Endothelial cell of umbilical vein (primary cell): Measurements from ENCODE around the gene FOLR1. TPM values are rescaled to one million over a fixed set of nuclear protein-coding genes. Genes with fewer than 3 reads are reported as not detected.

Experiments used
- BruUV-seq: library from RNA; stranded (reverse); fragments of 400-500 nt; replicated peaks from 2 replicates; lab custom pipeline; 2021; lab: Mats Ljungman, UMichigan
- CTCF ChIA-PET: fragments of 300-600, 350-600 bp; sonication (Branson Sonifier 250); formaldehyde crosslinking; loops from one replicate; lab custom pipeline; 2021; ENCODE audit warnings: antibody characterized with exemption, inconsistent platforms; lab: Charles Lee
- POLR2A ChIA-PET: fragments of 300-600, 350-600 bp; sonication (Branson Sonifier 250); formaldehyde crosslinking; loops from one replicate; lab custom pipeline; 2021; ENCODE audit warnings: antibody characterized with exemption, inconsistent platforms; lab: Charles Lee
- DNase-seq: peaks from one replicate; pipeline ENCODE4 v3.0.0-alpha.2; 2011; ENCODE audit warnings: low read depth, low spot score
- FAIRE-seq: peaks from 2 replicates; lab custom pipeline; 2011; peaks lifted over from hg19 to GRCh38; lab: Jason Lieb, UNC
- H2AFZ ChIP-seq: 2 replicates; pipeline ENCODE4 v1.6.0; 2012; ENCODE audit warnings: low read depth, low read length, control low read depth, inconsistent platforms
- H3K27ac ChIP-seq: 2 replicates; pipeline ENCODE4 v1.5.1; 2011; ENCODE audit warnings: low read depth, mild to moderate bottlenecking, control low read depth, low read length, moderate library complexity; ENCODE audit not compliant: insufficient read depth
- H3K27me3 ChIP-seq, 2 experiments: 2 replicates each; pipeline versions ENCODE4 v1.6.0 to v1.6.1; 2011; ENCODE audit warnings: low read length in 2 of 2, mixed read lengths in 1 of 2; ENCODE audit not compliant: control insufficient read depth in 2 of 2, insufficient read depth in 2 of 2
- H3K36me3 ChIP-seq, 2 experiments: 2 replicates in 1 of 2; 3 replicates in 1 of 2; pipeline ENCODE4 v1.5.1; 2011; ENCODE audit warnings: low read length in 2 of 2, mild to moderate bottlenecking in 1 of 2, moderate library complexity in 1 of 2; ENCODE audit not compliant: control insufficient read depth in 2 of 2, insufficient read depth in 2 of 2; ENCODE audit errors: extremely low read depth in 1 of 2
- H3K4me1 ChIP-seq: 3 replicates; pipeline ENCODE4 v1.5.1; 2011; ENCODE audit warnings: mild to moderate bottlenecking, low read length; ENCODE audit not compliant: control insufficient read depth, insufficient read depth; ENCODE audit errors: extremely low read depth
- H3K4me2 ChIP-seq: 2 replicates; pipeline ENCODE4 v1.6.1; 2011; ENCODE audit warnings: low read length, control low read depth, mixed read lengths; ENCODE audit not compliant: insufficient read depth
- H3K4me3 ChIP-seq, 3 experiments: fragments of 200-600 bp in 1 of 3; sonication (generic), shearing (Covaris generic) in 1 of 3; replicated peaks in 1 of 3; 2 replicates each; pipeline ENCODE4 v1.5.1; 2011 to 2016; ENCODE audit warnings: control low read depth in 3 of 3, low read length in 3 of 3, mild to moderate bottlenecking in 2 of 3, inconsistent platforms in 1 of 3, low read depth in 1 of 3, moderate library complexity in 1 of 3; ENCODE audit not compliant: insufficient read depth in 1 of 3
- H3K79me2 ChIP-seq: 2 replicates; pipeline ENCODE4 v1.6.0; 2012; ENCODE audit warnings: low read length, inconsistent platforms; ENCODE audit not compliant: control insufficient read depth, insufficient read depth
- H3K9ac ChIP-seq: replicated peaks from 2 replicates; pipeline ENCODE3; 2011; ENCODE audit warnings: low read length, control low read depth; ENCODE audit not compliant: insufficient read depth; ENCODE audit errors: extremely low read depth
- H3K9me1 ChIP-seq: replicated peaks from 3 replicates; pipeline ENCODE4 v1.6.0; 2011; ENCODE audit warnings: mild to moderate bottlenecking, low read length; ENCODE audit not compliant: control insufficient read depth, insufficient read depth; ENCODE audit errors: extremely low read depth
- H3K9me3 ChIP-seq: replicated peaks from 2 replicates; pipeline ENCODE4 v1.5.1; 2012; ENCODE audit warnings: low read length, inconsistent platforms; ENCODE audit not compliant: control insufficient read depth, insufficient read depth
- H4K20me1 ChIP-seq: replicated peaks from 2 replicates; pipeline ENCODE3; 2011; ENCODE audit warnings: mild to moderate bottlenecking, low read length; ENCODE audit not compliant: control insufficient read depth, insufficient read depth; ENCODE audit errors: extremely low read depth
- EZH2 ChIP-seq: IDR thresholded peaks from 2 replicates; pipeline ENCODE4 v1.6.1; 2012; ENCODE audit warnings: borderline replicate concordance, low read depth, mild to moderate bottlenecking, moderate library complexity, low read length, inconsistent platforms; ENCODE audit not compliant: severe bottlenecking
- FOS ChIP-seq: IDR thresholded peaks from 2 replicates; pipeline ENCODE4 v1.6.1; 2011; ENCODE audit warnings: mild to moderate bottlenecking, low read length, moderate library complexity, borderline replicate concordance; ENCODE audit not compliant: insufficient read depth
- MYC ChIP-seq: IDR thresholded peaks from one replicate; pipeline ENCODE4 v1.6.1; 2011; ENCODE audit warnings: mild to moderate bottlenecking, low read depth, low read length
- dilution Hi-C: fragments of 300-500 bp; cut with MboI; formaldehyde crosslinking; loops from one replicate; pipeline ENCODE4 v1.15.0; 2019; ENCODE audit warnings: low sequenced_read_pairs; ENCODE audit not compliant: extremely low pct_ligation_motif_present
- intact Hi-C: fragments of 100-400 bp; cut with micrococcal nuclease; formaldehyde crosslinking; loops from one replicate; pipeline ENCODE4 v1.10.0; 2022
- polyA plus RNA-seq, 4 experiments: library from polyadenylated mRNA; depleted of rRNA in 3 of 4; stranded (reverse) in 3 of 4; unstranded in 1 of 4; fragments of >200 nt; gene quantifications; 2 replicates each; pipeline versions ENCODE4 v1.2.1 to v1.2.3, GENCODE V29; 2011 to 2012; ENCODE audit warnings: missing spikeins in 1 of 4
- total RNA-seq: library from RNA; stranded (reverse); gene quantifications from 2 replicates; pipeline ENCODE4 v1.2.3, GENCODE V29; 2021
- TF ChIP-seq, protein P1 (sequence below), 2 donors: IDR thresholded peaks; 1 replicate in 1 of 2; 2 replicates in 1 of 2; pipeline ENCODE4 v1.5.1; 2011; ENCODE audit warnings: low read length in 2 of 2, mild to moderate bottlenecking in 2 of 2, moderate library complexity in 2 of 2, control low read depth in 1 of 2, inconsistent platforms in 1 of 2, low read depth in 1 of 2; ENCODE audit not compliant: insufficient read depth in 1 of 2; ENCODE audit errors: extremely low read depth in 1 of 2

Gene FOLR1
- total and polyA plus RNA-seq, 2 donors (not counting 3 experiments of a cell fraction or from before 2014, with no cell fraction given): not detected

DNA sequence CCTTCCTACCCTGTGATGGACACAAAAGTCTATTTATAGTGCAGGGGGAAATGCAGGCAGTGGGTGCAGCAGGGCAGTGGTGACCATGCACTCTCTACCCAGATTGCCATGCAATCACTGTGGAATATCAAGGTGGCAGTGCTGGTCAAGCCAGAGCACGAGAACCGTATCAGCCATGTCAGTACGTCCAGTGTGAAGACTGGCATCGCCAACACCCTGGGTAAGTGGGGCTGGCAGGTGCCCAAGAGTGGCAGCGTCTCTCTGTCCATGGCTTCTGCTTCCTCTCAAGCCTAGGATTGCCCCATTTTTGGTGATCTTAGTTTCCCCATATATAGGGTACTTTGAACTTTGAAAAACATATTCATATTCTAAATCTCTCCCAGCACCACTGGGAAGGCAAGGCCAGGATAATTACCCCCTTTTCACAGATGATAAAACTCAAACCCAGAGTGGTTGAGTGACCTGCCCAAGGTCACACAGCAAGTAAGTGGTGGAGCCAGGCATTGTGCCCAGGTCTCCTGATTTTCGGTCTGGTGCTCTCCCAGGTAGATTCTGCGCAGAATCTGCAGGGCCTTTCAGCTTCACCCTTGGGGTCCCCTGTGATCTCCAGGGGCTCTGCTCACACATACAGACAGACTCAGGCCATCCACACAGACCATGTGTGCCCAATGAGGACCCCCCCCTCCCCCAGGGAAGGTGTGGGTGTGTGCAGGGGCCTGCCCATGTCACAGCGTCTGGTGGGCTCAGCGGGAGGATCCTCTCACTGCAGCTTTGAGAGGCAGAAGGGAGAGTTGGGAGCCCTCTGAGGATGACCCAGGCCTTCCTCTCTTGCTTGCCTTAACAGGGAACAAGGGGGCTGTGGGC, 39.7 kb downstream of the FOLR1 start:
- intact Hi-C loops: no loop called here
- no peaks in the 10 kb centered on the region for H4K20me1 ChIP-seq

More for the DNA sequence above, 39.7 kb downstream of the FOLR1 start:
- Histone ChIP-seq H3K4me2 (no peak overlapping the region), H3K9me3 (no peaks in the 10 kb centered on the region), H3K27ac (no peak overlapping the region), H3K4me1 (no peaks in the 10 kb centered on the region), H2AFZ (no peak overlapping the region), H3K9me1 (no peaks in the 10 kb centered on the region), H3K9ac (no peak overlapping the region), H3K4me3 (no peak overlapping the region), H3K79me2 (peaks cover 1% of the 10 kb centered on the region), H3K36me3 (peaks cover 14 to 84% of the 10 kb centered on the region in 2 experiments), H3K27me3 (no peaks in the 10 kb centered on the region)
- FAIRE-seq (no peak), DNase-seq (no peak)
- CTCF ChIA-PET: no interaction called here
- no TSS peak for BruUV-seq
- TF ChIP-seq, protein P1, sequence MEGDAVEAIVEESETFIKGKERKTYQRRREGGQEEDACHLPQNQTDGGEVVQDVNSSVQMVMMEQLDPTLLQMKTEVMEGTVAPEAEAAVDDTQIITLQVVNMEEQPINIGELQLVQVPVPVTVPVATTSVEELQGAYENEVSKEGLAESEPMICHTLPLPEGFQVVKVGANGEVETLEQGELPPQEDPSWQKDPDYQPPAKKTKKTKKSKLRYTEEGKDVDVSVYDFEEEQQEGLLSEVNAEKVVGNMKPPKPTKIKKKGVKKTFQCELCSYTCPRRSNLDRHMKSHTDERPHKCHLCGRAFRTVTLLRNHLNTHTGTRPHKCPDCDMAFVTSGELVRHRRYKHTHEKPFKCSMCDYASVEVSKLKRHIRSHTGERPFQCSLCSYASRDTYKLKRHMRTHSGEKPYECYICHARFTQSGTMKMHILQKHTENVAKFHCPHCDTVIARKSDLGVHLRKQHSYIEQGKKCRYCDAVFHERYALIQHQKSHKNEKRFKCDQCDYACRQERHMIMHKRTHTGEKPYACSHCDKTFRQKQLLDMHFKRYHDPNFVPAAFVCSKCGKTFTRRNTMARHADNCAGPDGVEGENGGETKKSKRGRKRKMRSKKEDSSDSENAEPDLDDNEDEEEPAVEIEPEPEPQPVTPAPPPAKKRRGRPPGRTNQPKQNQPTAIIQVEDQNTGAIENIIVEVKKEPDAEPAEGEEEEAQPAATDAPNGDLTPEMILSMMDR (IDR thresholded peaks at IDR 0.05; ENCODE audit: extremely low read depth in 1 of 2, insufficient read depth in 1 of 2, low read depth in 1 of 2, low read length in 2 of 2): no peak
- TF ChIP-seq MYC (no peak), EZH2 (no peak), FOS (no peak)
- dilution Hi-C loops: no loop called here
- POLR2A ChIA-PET: no interaction called here
